HG02970 (cell line): ENCODE measurements around the gene TAF7.
"Not testable (repeated sequence)": the region's sequence is repeated elsewhere in the genome, so short reads cannot be mapped to it uniquely, and the experiment has no call there.

ENCODE experiments used
- ATAC-seq: cut with Tn5 transposase; IDR thresholded peaks from one replicate; pipeline ENCODE4 v1.9.1; 2021; ENCODE audit warnings: mild to moderate bottlenecking, moderate library complexity, moderate number of reproducible peaks; ENCODE audit not compliant: unreplicated experiment, low FRiP score

Gene TAF7

GRCh38 chr5:141340781-141341354 lies 20.3 kb upstream of the TAF7 start:
- ATAC-seq = not testable (repeated sequence)

- ATAC-seq = no peak
These were observed 18.1 kb upstream of the TAF7 start, which contains the start of gene PCDHGA2 for GRCh38 chr5:141338538-141339306. TSS of gene PCDHGA2 (plus strand) at chr5:141338760.

- not testable (repeated sequence) for ATAC-seq
These were observed 12.0 kb upstream of the TAF7 start for GRCh38 chr5:141332571-141332970.

GRCh38 chr5:141330299-141331080 lies 9.9 kb upstream of the TAF7 start, which contains the start of gene PCDHGA1:
TSS of gene PCDHGA1 (plus strand) at chr5:141330514.
- ATAC-seq = no peak

- ATAC-seq = no peak
These were observed 7.6 kb upstream of the TAF7 start for GRCh38 chr5:141328231-141328630.

- no peak for ATAC-seq
These were observed 5.7 kb upstream of the TAF7 start for GRCh38 chr5:141326088-141326854.

GRCh38 chr5:141322261-141322660 lies 1.7 kb upstream of the TAF7 start:
- ATAC-seq = no peak

- ATAC-seq = no peak
These were observed 885 bp downstream of the TAF7 start for GRCh38 chr5:141319699-141320098.

GRCh38 chr5:141319202-141319601 lies 1.4 kb downstream of the TAF7 start:
- no peak for ATAC-seq

- not testable (repeated sequence) for ATAC-seq
These were observed 3.6 kb downstream of the TAF7 start for GRCh38 chr5:141316963-141317362.

GRCh38 chr5:141313711-141314110 lies 6.9 kb downstream of the TAF7 start:
- ATAC-seq = no peak

GRCh38 chr5:141306630-141307029 lies 14.0 kb downstream of the TAF7 start:
- no peak for ATAC-seq

- ATAC-seq = no peak
These were observed 16.8 kb downstream of the TAF7 start, which contains the start of gene SLC25A2 for GRCh38 chr5:141303756-141304155. TSS of gene SLC25A2 (minus strand) at chr5:141304049. CDS start at chr5:141303865, 184 bp downstream.

GRCh38 chr5:141298376-141298775 lies 22.2 kb downstream of the TAF7 start:
- no peak for ATAC-seq

- ATAC-seq = no peak
These were observed 47.7 kb downstream of the TAF7 start for GRCh38 chr5:141272906-141273305.

GRCh38 chr5:141269195-141269594 lies 51.4 kb downstream of the TAF7 start:
- ATAC-seq = no peak
